Upper lobe of right lung (tissue), 1 donor: ENCODE results near the gene EIF4H. TPM values are rescaled to one million over a fixed set of nuclear protein-coding genes. Genes with fewer than 3 reads are reported as not detected.

Experiments used
- ATAC-seq: fragments of 200-7000 bp; cut with Tn5 transposase; one replicate; pipeline ENCODE4 v1.9.1; 2020; ENCODE audit warnings: mild to moderate bottlenecking, moderate library complexity
- DNase-seq: peaks from one replicate; pipeline ENCODE4 v3.0.0-alpha.2; 2020
- H3K27ac ChIP-seq: fragments of 200-600 bp; one replicate; pipeline ENCODE4 v1.8.0; 2022
- H3K27me3 ChIP-seq: fragments of 200-600 bp; one replicate; pipeline ENCODE4 v1.8.0; 2022; ENCODE audit warnings: mild to moderate bottlenecking
- H3K36me3 ChIP-seq: fragments of 200-600 bp; one replicate; pipeline ENCODE4 v1.8.0; 2022
- H3K4me1 ChIP-seq: fragments of 200-600 bp; one replicate; pipeline ENCODE4 v1.8.0; 2022
- H3K4me3 ChIP-seq: fragments of 200-600 bp; one replicate; pipeline ENCODE4 v1.8.0; 2022; ENCODE audit warnings: mild to moderate bottlenecking
- H3K9me3 ChIP-seq: fragments of 200-600 bp; one replicate; pipeline ENCODE4 v1.8.0; 2022
- intact Hi-C: fragments of 100-400 bp; cut with DNase I; formaldehyde crosslinking; loops from one replicate; pipeline ENCODE4 v1.11.0; 2022
- total RNA-seq: library from RNA; stranded (reverse); fragmentation: NEBNext Ultra II Directional; extraction: Animal tissue kit (Norgen Biotek cat#: 25700); gene quantifications from one replicate; pipeline ENCODE4 v1.2.1, GENCODE V29; 2021
- TF ChIP-seq, protein P1 (sequence below): fragments of 200-600 bp; IDR thresholded peaks from one replicate; pipeline ENCODE4 v1.8.0; 2022; ENCODE audit warnings: antibody characterized with exemption
- donor health status: DM: no; HTN: yes; CAD: no; lungs with severe emphysema.

EIF4H gene
- total RNA-seq, 1 donor from 2014 or later = 218 TPM

GRCh38 chr7:74219416-74219815 is 45.3 kb downstream of the EIF4H start:
- Histone ChIP-seq H3K27me3 (no peaks in the 10 kb centered on the region), H3K4me3 (no peak overlapping the region), H3K4me1 (peaks cover 9% of the 10 kb centered on the region), H3K9me3 (no peaks in the 10 kb centered on the region), H3K27ac (no peak overlapping the region), H3K36me3 (no peaks in the 10 kb centered on the region)
- TF ChIP-seq, protein P1, sequence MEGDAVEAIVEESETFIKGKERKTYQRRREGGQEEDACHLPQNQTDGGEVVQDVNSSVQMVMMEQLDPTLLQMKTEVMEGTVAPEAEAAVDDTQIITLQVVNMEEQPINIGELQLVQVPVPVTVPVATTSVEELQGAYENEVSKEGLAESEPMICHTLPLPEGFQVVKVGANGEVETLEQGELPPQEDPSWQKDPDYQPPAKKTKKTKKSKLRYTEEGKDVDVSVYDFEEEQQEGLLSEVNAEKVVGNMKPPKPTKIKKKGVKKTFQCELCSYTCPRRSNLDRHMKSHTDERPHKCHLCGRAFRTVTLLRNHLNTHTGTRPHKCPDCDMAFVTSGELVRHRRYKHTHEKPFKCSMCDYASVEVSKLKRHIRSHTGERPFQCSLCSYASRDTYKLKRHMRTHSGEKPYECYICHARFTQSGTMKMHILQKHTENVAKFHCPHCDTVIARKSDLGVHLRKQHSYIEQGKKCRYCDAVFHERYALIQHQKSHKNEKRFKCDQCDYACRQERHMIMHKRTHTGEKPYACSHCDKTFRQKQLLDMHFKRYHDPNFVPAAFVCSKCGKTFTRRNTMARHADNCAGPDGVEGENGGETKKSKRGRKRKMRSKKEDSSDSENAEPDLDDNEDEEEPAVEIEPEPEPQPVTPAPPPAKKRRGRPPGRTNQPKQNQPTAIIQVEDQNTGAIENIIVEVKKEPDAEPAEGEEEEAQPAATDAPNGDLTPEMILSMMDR = no peak
- ATAC-seq (no peak), DNase-seq (no peak)
- intact Hi-C loops = no loop called here

DNA sequence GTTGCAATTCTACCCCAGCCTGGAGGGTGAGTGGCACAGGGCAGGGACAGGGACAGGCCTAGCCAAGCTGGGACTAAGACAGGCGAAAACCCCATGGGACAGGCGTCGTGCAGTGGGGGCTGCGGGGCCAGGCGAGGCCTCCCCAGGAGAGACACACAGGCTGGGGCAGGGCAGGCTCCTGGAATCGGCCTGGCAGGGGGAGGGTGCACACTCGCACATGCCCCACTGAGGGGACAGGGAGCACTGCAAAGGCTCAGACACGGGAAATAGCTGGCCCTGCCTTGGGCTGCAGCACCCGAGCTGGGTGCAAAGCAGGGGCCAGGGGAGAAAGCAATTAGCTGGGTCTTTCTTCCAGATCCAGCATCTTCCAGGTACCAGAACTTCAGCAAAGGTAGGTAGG is 46.1 kb downstream of the EIF4H start:
- no peak overlapping the region for H3K4me3 ChIP-seq
- no peaks in the 10 kb centered on the region for H3K27me3 ChIP-seq
- no peak for ATAC-seq
- peaks cover 9% of the 10 kb centered on the region for H3K4me1 ChIP-seq
- H3K36me3 ChIP-seq = no peaks in the 10 kb centered on the region
- TF ChIP-seq, protein P1 = no peak
- intact Hi-C loops = no loop called here
- no peak for DNase-seq
- H3K27ac ChIP-seq = no peak overlapping the region
- H3K9me3 ChIP-seq = no peaks in the 10 kb centered on the region

DNA sequence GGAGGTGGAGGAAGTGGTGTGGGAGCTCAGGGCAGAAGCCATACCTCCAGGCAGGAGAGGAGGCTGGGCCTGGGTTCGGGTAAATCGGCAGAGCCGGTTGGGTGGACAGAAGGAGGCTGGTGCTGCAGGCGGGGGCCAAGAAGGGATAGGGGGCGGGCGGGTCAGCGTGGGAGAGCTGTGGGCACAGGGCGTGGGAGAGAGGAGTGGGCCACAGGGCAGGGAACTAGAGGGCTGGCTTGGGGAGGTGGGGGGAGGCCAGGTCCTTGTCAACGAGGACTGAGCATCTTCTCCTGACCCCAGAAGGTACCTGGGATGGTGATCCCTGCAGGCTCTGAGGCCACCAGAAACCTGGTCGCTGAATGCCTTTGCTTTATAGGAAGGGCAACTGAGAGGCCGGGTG is 47.6 kb downstream of the EIF4H start:
- no peak overlapping the region for H3K4me3 ChIP-seq
- H3K36me3 ChIP-seq = no peaks in the 10 kb centered on the region
- intact Hi-C loops = no loop called here
- TF ChIP-seq, protein P1 = no peak
- no peaks in the 10 kb centered on the region for H3K27me3 ChIP-seq
- H3K4me1 ChIP-seq = peaks cover 9% of the 10 kb centered on the region
- ATAC-seq = no peak
- DNase-seq = no peak
- no peaks in the 10 kb centered on the region for H3K9me3 ChIP-seq
- no peak overlapping the region for H3K27ac ChIP-seq

DNA sequence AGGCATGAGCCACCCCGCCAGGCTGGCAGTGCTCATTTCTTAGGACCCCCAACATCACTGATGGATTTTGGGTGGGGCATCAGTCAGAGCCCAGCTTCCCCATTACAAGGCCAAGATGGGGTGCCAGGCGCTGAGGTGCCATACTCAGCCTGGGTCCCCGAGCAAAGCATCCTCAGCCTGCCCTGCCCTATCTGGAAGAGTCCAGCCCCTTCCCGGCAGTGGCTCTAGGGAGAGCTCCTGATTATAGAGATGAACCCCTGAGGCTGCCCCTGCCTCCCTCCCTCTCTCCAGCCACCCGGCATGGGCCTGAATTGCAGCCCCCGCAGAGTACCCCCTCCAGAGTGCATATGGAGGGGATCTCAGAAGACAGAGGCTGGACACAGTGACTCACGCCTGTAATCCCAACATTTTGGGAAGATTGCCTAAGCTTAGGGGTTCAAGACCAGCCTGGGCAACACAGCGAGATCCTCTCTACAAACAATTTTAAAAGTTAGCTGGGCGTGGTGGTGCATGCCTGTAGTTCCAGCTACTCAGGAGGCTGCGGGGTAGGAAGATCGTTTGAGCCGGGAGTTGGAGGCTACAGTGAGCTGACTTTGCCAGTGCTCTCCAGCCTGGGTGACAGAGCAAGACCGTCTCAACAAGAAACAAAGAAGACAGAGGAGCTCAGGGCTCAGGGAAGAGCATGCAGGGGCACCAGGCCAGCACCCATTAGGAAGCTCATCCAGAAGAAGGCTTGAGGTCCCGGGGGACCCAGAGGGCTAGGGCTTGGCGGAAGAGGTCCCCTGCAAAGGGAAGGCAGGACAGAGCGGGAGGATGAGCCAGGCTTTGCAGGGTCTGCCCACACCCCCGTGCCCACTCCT is 48.9 kb downstream of the EIF4H start:
- H3K27ac ChIP-seq = no peak overlapping the region
- peaks cover 4% of the 10 kb centered on the region for H3K4me1 ChIP-seq
- ATAC-seq (no peak), DNase-seq (no peak)
- H3K9me3 ChIP-seq = no peaks in the 10 kb centered on the region
- H3K27me3 ChIP-seq = no peaks in the 10 kb centered on the region
- intact Hi-C loops = no loop called here
- TF ChIP-seq, protein P1 = no peak
- no peak overlapping the region for H3K4me3 ChIP-seq
- no peaks in the 10 kb centered on the region for H3K36me3 ChIP-seq

GRCh38 chr7:74223711-74224510 is 49.8 kb downstream of the EIF4H start:
- peaks cover 1% of the 10 kb centered on the region for H3K36me3 ChIP-seq
- intact Hi-C loops = no loop called here
- peaks cover 4% of the 10 kb centered on the region for H3K4me1 ChIP-seq
- no peak overlapping the region for H3K27ac ChIP-seq
- TF ChIP-seq, protein P1 = no peak
- H3K9me3 ChIP-seq = no peaks in the 10 kb centered on the region
- no peak overlapping the region for H3K4me3 ChIP-seq
- ATAC-seq (no peak), DNase-seq (no peak)
- H3K27me3 ChIP-seq = no peaks in the 10 kb centered on the region
